ENCODE results near the gene ARPC5. TPM values are rescaled to one million over a fixed set of nuclear protein-coding genes. Genes with fewer than 3 reads are reported as not detected.

ARPC5 gene
- total and polyA plus RNA-seq, 9 of the 15 experiments (the other 6 are each of a cell fraction or from before 2014, with no cell fraction given): 71.8 to 150 (median 91.6) TPM

- TF ChIP-seq, protein P1, sequence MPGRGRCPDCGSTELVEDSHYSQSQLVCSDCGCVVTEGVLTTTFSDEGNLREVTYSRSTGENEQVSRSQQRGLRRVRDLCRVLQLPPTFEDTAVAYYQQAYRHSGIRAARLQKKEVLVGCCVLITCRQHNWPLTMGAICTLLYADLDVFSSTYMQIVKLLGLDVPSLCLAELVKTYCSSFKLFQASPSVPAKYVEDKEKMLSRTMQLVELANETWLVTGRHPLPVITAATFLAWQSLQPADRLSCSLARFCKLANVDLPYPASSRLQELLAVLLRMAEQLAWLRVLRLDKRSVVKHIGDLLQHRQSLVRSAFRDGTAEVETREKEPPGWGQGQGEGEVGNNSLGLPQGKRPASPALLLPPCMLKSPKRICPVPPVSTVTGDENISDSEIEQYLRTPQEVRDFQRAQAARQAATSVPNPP (IDR thresholded peaks at IDR 0.05; ENCODE audit: borderline replicate concordance, insufficient read depth, insufficient read length): no peak
- TF ChIP-seq RBM25 (IDR thresholded peaks at IDR 0.05; ENCODE audit: low read depth, low read length, severe bottlenecking): no peak
- no peak for TF ChIP-seq KLF10 (CRISPR knock-in tag; IDR thresholded peaks at IDR 0.05)
- TF ChIP-seq ARHGAP35 (IDR thresholded peaks at IDR 0.05; ENCODE audit: partially characterized antibody): no peak
- no peak for TF ChIP-seq TCFL5 (CRISPR knock-in tag; conservative IDR thresholded peaks at IDR 0.05)
- TF ChIP-seq EHMT2 (IDR thresholded peaks at IDR 0.05): no peak
- no peak for TF ChIP-seq ZNF398 (CRISPR knock-in tag; IDR thresholded peaks at IDR 0.05)
- TF ChIP-seq ZFP1 (CRISPR knock-in tag; IDR thresholded peaks at IDR 0.05): no peak
- TF ChIP-seq NEUROD1 (IDR thresholded peaks at IDR 0.05; ENCODE audit: borderline replicate concordance, low read depth, low read length, partially characterized antibody): no peak
- no peak for TF ChIP-seq WHSC1 (IDR thresholded peaks at IDR 0.05; ENCODE audit: low read length)
- TF ChIP-seq POU5F1 (IDR thresholded peaks at IDR 0.05; ENCODE audit: borderline replicate concordance, low read depth, low read length, partially characterized antibody): no peak
- no peak for TF ChIP-seq SMARCE1 (IDR thresholded peaks at IDR 0.05)
- TF ChIP-seq ESRRB (CRISPR knock-in tag; IDR thresholded peaks at IDR 0.05; ENCODE audit: borderline replicate concordance): no peak
- TF ChIP-seq, protein P2, sequence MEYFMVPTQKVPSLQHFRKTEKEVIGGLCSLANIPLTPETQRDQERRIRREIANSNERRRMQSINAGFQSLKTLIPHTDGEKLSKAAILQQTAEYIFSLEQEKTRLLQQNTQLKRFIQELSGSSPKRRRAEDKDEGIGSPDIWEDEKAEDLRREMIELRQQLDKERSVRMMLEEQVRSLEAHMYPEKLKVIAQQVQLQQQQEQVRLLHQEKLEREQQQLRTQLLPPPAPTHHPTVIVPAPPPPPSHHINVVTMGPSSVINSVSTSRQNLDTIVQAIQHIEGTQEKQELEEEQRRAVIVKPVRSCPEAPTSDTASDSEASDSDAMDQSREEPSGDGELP (CRISPR knock-in tag; IDR thresholded peaks at IDR 0.05; ENCODE audit: borderline replicate concordance): peak; percentile 79; the same call in 1 of the 2 replicates
- TF ChIP-seq MTF1 (CRISPR knock-in tag; IDR thresholded peaks at IDR 0.05; ENCODE audit: borderline replicate concordance): no peak
- no peak for TF ChIP-seq ZNF282 (CRISPR knock-in tag; IDR thresholded peaks at IDR 0.05)
- peak; percentile 26 for TF ChIP-seq RBBP5 (IDR thresholded peaks at IDR 0.05; ENCODE audit: borderline replicate concordance, insufficient read depth, low read length, poor library complexity, severe bottlenecking)
Observed at GRCh38 chr1:183580281-183580682, 55.3 kb downstream of the ARPC5 start (continued).

Data from K562 (cell line).